ENCODE results near the gene FBXW2. TPM values are rescaled to one million over a fixed set of nuclear protein-coding genes. Genes with fewer than 3 reads are reported as not detected.

Gene FBXW2
- total RNA-seq, 1 donor: 36.9 TPM

- Histone ChIP-seq H3K4me1 (ENCODE audit: insufficient read depth, low read length) (peaks cover 16% of the 10 kb centered on the region), H3K4me2 (ENCODE audit: insufficient read depth, low read length) (peak overlapping the region; percentile 91), H3K27me3 (ENCODE audit: insufficient read depth, low read length) (no peaks in the 10 kb centered on the region), H3K9me3 (ENCODE audit: low read depth, low read length) (no peaks in the 10 kb centered on the region), H4K20me1 (ENCODE audit: insufficient read depth, low read length) (no peaks in the 10 kb centered on the region), H3K27ac (ENCODE audit: low read depth, low read length) (no peak overlapping the region), H3K79me2 (ENCODE audit: insufficient read depth, low read length) (peaks cover 70% of the 10 kb centered on the region), H3K4me3 (ENCODE audit: insufficient read depth, low read length) (no peak overlapping the region), H3K36me3 (ENCODE audit: insufficient read depth, low read length) (peaks cover 22% of the 10 kb centered on the region), H2AFZ (ENCODE audit: low read length) (no peak overlapping the region)
- TF ChIP-seq CTCF (IDR thresholded peaks at IDR 0.05; ENCODE audit: extremely low read depth, low read depth, low read length): no peak
- DNase-seq (ENCODE audit: insufficient read length, low spot score, missing footprints): no peak
Observed at GRCh38 chr9:120791161-120791560, 2.1 kb downstream of the FBXW2 start.

- H3K4me2 ChIP-seq (ENCODE audit: insufficient read depth, low read length): no peak overlapping the region
- no peak overlapping the region for H3K4me3 ChIP-seq (ENCODE audit: insufficient read depth, low read length)
- no peaks in the 10 kb centered on the region for H3K9me3 ChIP-seq (ENCODE audit: low read depth, low read length)
- H2AFZ ChIP-seq (ENCODE audit: low read length): no peak overlapping the region
- peaks cover 14% of the 10 kb centered on the region for H3K4me1 ChIP-seq (ENCODE audit: insufficient read depth, low read length)
- no peak for TF ChIP-seq CTCF (IDR thresholded peaks at IDR 0.05; ENCODE audit: extremely low read depth, low read depth, low read length)
- H4K20me1 ChIP-seq (ENCODE audit: insufficient read depth, low read length): no peaks in the 10 kb centered on the region
- DNase-seq (ENCODE audit: insufficient read length, low spot score, missing footprints): peak; percentile 72
- peaks cover 24% of the 10 kb centered on the region for H3K36me3 ChIP-seq (ENCODE audit: insufficient read depth, low read length)
- H3K27me3 ChIP-seq (ENCODE audit: insufficient read depth, low read length): no peaks in the 10 kb centered on the region
- H3K27ac ChIP-seq (ENCODE audit: low read depth, low read length): no peak overlapping the region
- peaks cover 86% of the 10 kb centered on the region for H3K79me2 ChIP-seq (ENCODE audit: insufficient read depth, low read length)
Observed at GRCh38 chr9:120787933-120788332, 5.3 kb downstream of the FBXW2 start.

- Histone ChIP-seq H3K4me3 (ENCODE audit: insufficient read depth, low read length) (no peak overlapping the region), H3K4me2 (ENCODE audit: insufficient read depth, low read length) (no peak overlapping the region), H4K20me1 (ENCODE audit: insufficient read depth, low read length) (no peaks in the 10 kb centered on the region), H3K9me3 (ENCODE audit: low read depth, low read length) (no peaks in the 10 kb centered on the region), H3K79me2 (ENCODE audit: insufficient read depth, low read length) (peaks cover 74% of the 10 kb centered on the region), H3K27ac (ENCODE audit: low read depth, low read length) (peak overlapping the region; percentile 29), H2AFZ (ENCODE audit: low read length) (no peak overlapping the region), H3K27me3 (ENCODE audit: insufficient read depth, low read length) (no peaks in the 10 kb centered on the region), H3K36me3 (ENCODE audit: insufficient read depth, low read length) (peaks cover 28% of the 10 kb centered on the region), H3K4me1 (ENCODE audit: insufficient read depth, low read length) (peaks cover 2% of the 10 kb centered on the region)
- DNase-seq (ENCODE audit: insufficient read length, low spot score, missing footprints): peak; percentile 3
- no peak for TF ChIP-seq CTCF (IDR thresholded peaks at IDR 0.05; ENCODE audit: extremely low read depth, low read depth, low read length)
Observed at GRCh38 chr9:120783602-120784047, 9.6 kb downstream of the FBXW2 start.

- peaks cover 61% of the 10 kb centered on the region for H3K79me2 ChIP-seq (ENCODE audit: insufficient read depth, low read length)
- H3K9me3 ChIP-seq (ENCODE audit: low read depth, low read length): no peaks in the 10 kb centered on the region
- TF ChIP-seq CTCF (IDR thresholded peaks at IDR 0.05; ENCODE audit: extremely low read depth, low read depth, low read length): no peak
- no peak overlapping the region for H2AFZ ChIP-seq (ENCODE audit: low read length)
- no peaks in the 10 kb centered on the region for H3K27me3 ChIP-seq (ENCODE audit: insufficient read depth, low read length)
- H3K4me3 ChIP-seq (ENCODE audit: insufficient read depth, low read length): no peak overlapping the region
- peaks cover 2% of the 10 kb centered on the region for H3K4me1 ChIP-seq (ENCODE audit: insufficient read depth, low read length)
- DNase-seq (ENCODE audit: insufficient read length, low spot score, missing footprints): no peak
- H3K36me3 ChIP-seq (ENCODE audit: insufficient read depth, low read length): peaks cover 29% of the 10 kb centered on the region
- no peaks in the 10 kb centered on the region for H4K20me1 ChIP-seq (ENCODE audit: insufficient read depth, low read length)
- H3K27ac ChIP-seq (ENCODE audit: low read depth, low read length): no peak overlapping the region
- no peak overlapping the region for H3K4me2 ChIP-seq (ENCODE audit: insufficient read depth, low read length)
Observed at GRCh38 chr9:120781236-120781635, 12.0 kb downstream of the FBXW2 start.
